HL-60 (cell line): ENCODE data around the gene ALPI.

Source experiments
- DNase-seq, 2 experiments: peaks; one replicate each; pipeline ENCODE4 v3.0.0-alpha.2; 2010 to 2020; ENCODE audit warnings: low read depth in 1 of 2, low spot score in 1 of 2
- H3K27ac ChIP-seq: fragments of 250-450 bp; sonication (Bioruptor Pico); replicated peaks from 2 replicates; pipeline ENCODE4 v1.5.1; 2020; ENCODE audit warnings: mild to moderate bottlenecking, moderate library complexity
- H3K27me3 ChIP-seq: fragments of 250-450 bp; sonication (Bioruptor Pico); 2 replicates; pipeline ENCODE4 v1.5.1; 2021; ENCODE audit warnings: mild to moderate bottlenecking, moderate library complexity; ENCODE audit not compliant: insufficient read depth, poor library complexity, severe bottlenecking
- H3K4me3 ChIP-seq: replicated peaks from 2 replicates; pipeline ENCODE4 v1.5.1; 2011; ENCODE audit warnings: mild to moderate bottlenecking, control low read depth, low read length; ENCODE audit not compliant: insufficient read depth
- CTCF ChIP-seq: IDR thresholded peaks from one replicate; pipeline ENCODE4 v1.5.1; 2011; ENCODE audit warnings: low read length, control low read depth, inconsistent platforms; ENCODE audit not compliant: insufficient read depth
- GABPA ChIP-seq: IDR thresholded peaks from 2 replicates; pipeline ENCODE4 v1.6.1; 2012; ENCODE audit warnings: low read depth
- POLR2AphosphoS5 ChIP-seq: IDR thresholded peaks from 2 replicates; pipeline ENCODE4 v1.6.1; 2012; ENCODE audit warnings: low read depth
- SPI1 ChIP-seq: IDR thresholded peaks from 2 replicates; pipeline ENCODE4 v1.6.1; 2012; ENCODE audit warnings: low read depth, mild to moderate bottlenecking, borderline replicate concordance
- TF ChIP-seq, protein P1 (sequence below): IDR thresholded peaks from 2 replicates; pipeline ENCODE4 v1.6.1; 2012; ENCODE audit warnings: low read depth; ENCODE audit not compliant: insufficient replicate concordance

Gene ALPI

GRCh38 chr2:232447091-232447620 is 8.8 kb upstream of the ALPI start:
- TF ChIP-seq POLR2AphosphoS5 (no peak), SPI1 (no peak), GABPA (no peak), CTCF (no peak)
- TF ChIP-seq, protein P1, sequence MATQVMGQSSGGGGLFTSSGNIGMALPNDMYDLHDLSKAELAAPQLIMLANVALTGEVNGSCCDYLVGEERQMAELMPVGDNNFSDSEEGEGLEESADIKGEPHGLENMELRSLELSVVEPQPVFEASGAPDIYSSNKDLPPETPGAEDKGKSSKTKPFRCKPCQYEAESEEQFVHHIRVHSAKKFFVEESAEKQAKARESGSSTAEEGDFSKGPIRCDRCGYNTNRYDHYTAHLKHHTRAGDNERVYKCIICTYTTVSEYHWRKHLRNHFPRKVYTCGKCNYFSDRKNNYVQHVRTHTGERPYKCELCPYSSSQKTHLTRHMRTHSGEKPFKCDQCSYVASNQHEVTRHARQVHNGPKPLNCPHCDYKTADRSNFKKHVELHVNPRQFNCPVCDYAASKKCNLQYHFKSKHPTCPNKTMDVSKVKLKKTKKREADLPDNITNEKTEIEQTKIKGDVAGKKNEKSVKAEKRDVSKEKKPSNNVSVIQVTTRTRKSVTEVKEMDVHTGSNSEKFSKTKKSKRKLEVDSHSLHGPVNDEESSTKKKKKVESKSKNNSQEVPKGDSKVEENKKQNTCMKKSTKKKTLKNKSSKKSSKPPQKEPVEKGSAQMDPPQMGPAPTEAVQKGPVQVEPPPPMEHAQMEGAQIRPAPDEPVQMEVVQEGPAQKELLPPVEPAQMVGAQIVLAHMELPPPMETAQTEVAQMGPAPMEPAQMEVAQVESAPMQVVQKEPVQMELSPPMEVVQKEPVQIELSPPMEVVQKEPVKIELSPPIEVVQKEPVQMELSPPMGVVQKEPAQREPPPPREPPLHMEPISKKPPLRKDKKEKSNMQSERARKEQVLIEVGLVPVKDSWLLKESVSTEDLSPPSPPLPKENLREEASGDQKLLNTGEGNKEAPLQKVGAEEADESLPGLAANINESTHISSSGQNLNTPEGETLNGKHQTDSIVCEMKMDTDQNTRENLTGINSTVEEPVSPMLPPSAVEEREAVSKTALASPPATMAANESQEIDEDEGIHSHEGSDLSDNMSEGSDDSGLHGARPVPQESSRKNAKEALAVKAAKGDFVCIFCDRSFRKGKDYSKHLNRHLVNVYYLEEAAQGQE = no peak
- Histone ChIP-seq H3K4me3 (no peak overlapping the region), H3K27ac (no peak overlapping the region), H3K27me3 (peaks cover 2% of the 10 kb centered on the region)
- DNase-seq = no peak

GRCh38 chr2:232447638-232448303 is 8.2 kb upstream of the ALPI start:
- TF ChIP-seq POLR2AphosphoS5 (no peak), CTCF (no peak), SPI1 (no peak), GABPA (no peak)
- TF ChIP-seq, protein P1 = no peak
- peaks cover 2% of the 10 kb centered on the region for H3K27me3 ChIP-seq
- DNase-seq = no peak
- no peak overlapping the region for H3K4me3 ChIP-seq
- H3K27ac ChIP-seq = no peak overlapping the region

DNA sequence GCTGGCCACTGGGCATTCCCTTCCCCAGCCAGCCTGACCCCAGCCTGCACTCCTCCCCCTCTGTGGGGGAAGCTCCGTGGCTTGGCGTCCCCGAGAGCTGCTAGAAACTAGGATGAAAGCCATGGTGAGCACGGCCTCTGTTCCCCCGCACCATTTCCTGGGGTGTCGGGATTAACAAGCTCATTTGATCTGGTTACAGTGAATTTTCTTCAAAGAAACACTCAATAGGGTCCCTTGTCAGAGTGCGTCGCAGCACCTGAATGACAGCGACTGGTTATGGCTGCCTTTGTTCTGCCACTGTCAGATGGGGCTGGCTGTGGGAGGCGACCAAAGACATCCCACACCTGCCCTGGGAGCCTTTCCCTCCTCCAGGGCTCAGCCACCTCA is 7.7 kb upstream of the ALPI start:
- no peak for DNase-seq
- Histone ChIP-seq H3K27ac (no peak overlapping the region), H3K4me3 (no peak overlapping the region), H3K27me3 (peaks cover 2% of the 10 kb centered on the region)
- TF ChIP-seq POLR2AphosphoS5 (no peak), CTCF (no peak), SPI1 (no peak)
- TF ChIP-seq, protein P1 = no peak
